Body of pancreas (tissue), 4 donors: ENCODE measurements around the gene MYL2. TPM values are rescaled to one million over a fixed set of nuclear protein-coding genes. Genes with fewer than 3 reads are reported as not detected.
"Not testable (repeated sequence)": the region's sequence is repeated elsewhere in the genome, so short reads cannot be mapped to it uniquely, and the experiment has no call there.

Experiments
- ATAC-seq: fragments of 150-250 bp; one replicate; pipeline ENCODE4 v1.9.1; 2016
- DNase-seq, 4 donors: peaks; one replicate each; pipeline ENCODE4 v3.0.0-alpha.2; 2019
- H3K27ac ChIP-seq, 4 donors: fragments of 200-600 bp; sonication (generic); 1 replicate in 3 of 4; 2 replicates in 1 of 4; pipeline versions ENCODE4 v1.5.1 to v1.6.1; 2016 to 2019; ENCODE audit warnings: mild to moderate bottlenecking in 1 of 4, mixed read lengths in 1 of 4, moderate library complexity in 1 of 4
- H3K27me3 ChIP-seq, 2 donors: fragments of 200-600 bp; sonication (generic); one replicate each; pipeline ENCODE4 v1.6.0; 2016; ENCODE audit warnings: mild to moderate bottlenecking in 1 of 2
- H3K36me3 ChIP-seq, 2 donors: fragments of 200-600 bp; sonication (generic); replicated peaks in 1 of 2; 2 replicates each; pipeline ENCODE4 v1.5.1; 2016; ENCODE audit warnings: low read depth in 2 of 2; ENCODE audit not compliant: insufficient read depth in 1 of 2
- H3K4me1 ChIP-seq: fragments of 200-600 bp; sonication (generic); one replicate; pipeline ENCODE4 v1.6.0; 2016
- H3K4me3 ChIP-seq, 2 donors: fragments of 200-600 bp; sonication (generic); 1 replicate in 1 of 2; 2 replicates in 1 of 2; pipeline ENCODE4 v1.5.1; 2016 to 2019
- H3K9me3 ChIP-seq, 3 donors: fragments of 200-600 bp; sonication (generic); 1 replicate in 2 of 3; 2 replicates in 1 of 3; pipeline ENCODE4 v1.5.1; 2016
- CTCF ChIP-seq, 7 experiments: fragments of 450-650 bp in 4 of 7; fragments of 200-600 bp in 3 of 7; sonication (generic) in 3 of 7; IDR thresholded peaks; one replicate each; pipeline ENCODE4 v1.5.1; 2016 to 2019; ENCODE audit warnings: antibody characterized with exemption in 7 of 7
- POLR2A ChIP-seq, 3 donors: fragments of 450-650 bp; IDR thresholded peaks; one replicate each; pipeline ENCODE4 v1.6.1; 2016; ENCODE audit warnings: antibody characterized with exemption in 3 of 3, mild to moderate bottlenecking in 2 of 3
- WGBS, 2 donors: methylation state at CpG; one replicate each; pipeline ENCODE4 v1.1.5; 2017; 5-methylcytosine and 5-hydroxymethylcytosine counted together
- intact Hi-C: fragments of 100-400 bp; cut with DNase I; formaldehyde crosslinking; loops from one replicate; pipeline ENCODE4 v1.15.1; 2023
- total RNA-seq, 2 donors: library from RNA; depleted of rRNA; stranded (reverse); fragments of >200 nt; gene quantifications; one replicate each; pipeline ENCODE4 v1.1.0, GENCODE V29; 2016

MYL2 gene
- total RNA-seq, 2 donors from 2014 or later = not detected

DNA sequence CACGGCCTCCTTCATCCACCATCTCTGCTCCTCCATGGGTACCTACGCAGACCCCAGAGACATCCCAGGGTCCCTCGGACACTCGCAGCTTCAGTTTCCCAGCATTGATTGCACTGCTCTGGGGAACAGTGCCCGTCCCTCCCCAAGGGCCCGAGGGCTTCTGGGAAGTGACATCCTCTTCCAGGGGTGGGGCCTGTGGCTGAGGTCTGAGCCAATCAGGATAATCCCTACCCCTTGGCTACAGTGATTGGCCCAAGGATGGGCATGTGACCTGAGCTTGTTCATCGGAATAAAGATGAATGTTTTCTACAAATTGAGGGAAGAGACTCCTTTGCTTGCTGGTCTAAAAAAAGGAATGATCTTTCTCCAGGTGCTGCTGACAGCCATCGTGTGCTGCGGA is 37.3 kb upstream of the MYL2 start:
- Histone ChIP-seq H3K36me3 (no peaks in the 10 kb centered on the region), H3K27ac (no peak overlapping the region), H3K9me3 (no peaks in the 10 kb centered on the region), H3K27me3 (no peaks in the 10 kb centered on the region), H3K4me1 (no peaks in the 10 kb centered on the region), H3K4me3 (no peak overlapping the region)
- no peak for DNase-seq
- 82 to 88% methylated on average over 9 of the region's 9 CpGs for WGBS, 2 donors
- ATAC-seq = no peak
- TF ChIP-seq POLR2A (IDR thresholded peaks at IDR 0.05) (no peak), CTCF (IDR thresholded peaks at IDR 0.05) (no peak)
- intact Hi-C loops = no loop called here

DNA sequence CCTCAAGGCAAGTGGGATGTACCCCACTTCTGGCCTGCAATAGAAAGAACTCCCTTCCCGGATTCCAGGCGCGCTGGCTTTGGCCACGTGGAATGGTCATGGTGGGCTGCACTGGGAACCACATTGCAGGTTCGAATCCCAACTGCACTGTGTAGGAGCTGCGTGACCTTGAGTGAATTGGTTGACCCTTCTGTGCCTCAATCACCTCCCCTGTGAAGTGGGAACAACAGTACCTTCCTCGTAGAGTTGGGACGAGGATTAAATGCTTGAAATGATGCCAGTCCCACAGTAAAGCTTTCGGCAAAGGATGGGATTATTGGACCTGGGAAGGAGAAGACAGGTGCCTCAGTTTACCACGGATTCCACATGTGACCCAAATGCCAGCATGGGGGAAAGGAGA is 36.8 kb upstream of the MYL2 start:
- no peak for TF ChIP-seq CTCF (IDR thresholded peaks at IDR 0.05)
- no peak for TF ChIP-seq POLR2A (IDR thresholded peaks at IDR 0.05)

GRCh38 chr12:110950867-110951266 is 30.5 kb upstream of the MYL2 start:
- intact Hi-C loops, H3K4me1 ChIP-seq, H3K4me3 ChIP-seq, H3K9me3 ChIP-seq, DNase-seq, H3K36me3 ChIP-seq, H3K27me3 ChIP-seq, H3K27ac ChIP-seq, ATAC-seq: not testable (repeated sequence)
- 96% methylated on average over 18 of the region's 31 CpGs; no CpG with 5 or more reads in 1 of the 2 donors for WGBS, 2 donors

More for the DNA sequence above, 36.8 kb upstream of the MYL2 start:
- H3K36me3 ChIP-seq = no peaks in the 10 kb centered on the region
- H3K4me1 ChIP-seq = no peaks in the 10 kb centered on the region
- H3K4me3 ChIP-seq = no peak overlapping the region
- H3K27me3 ChIP-seq = no peaks in the 10 kb centered on the region
- H3K27ac ChIP-seq = no peak overlapping the region
- intact Hi-C loops = no loop called here
- ATAC-seq (no peak), DNase-seq (no peak)
- no peaks in the 10 kb centered on the region for H3K9me3 ChIP-seq
- 78 to 82% methylated on average over 5 to 10 of the region's 10 CpGs for WGBS, 2 donors

DNA sequence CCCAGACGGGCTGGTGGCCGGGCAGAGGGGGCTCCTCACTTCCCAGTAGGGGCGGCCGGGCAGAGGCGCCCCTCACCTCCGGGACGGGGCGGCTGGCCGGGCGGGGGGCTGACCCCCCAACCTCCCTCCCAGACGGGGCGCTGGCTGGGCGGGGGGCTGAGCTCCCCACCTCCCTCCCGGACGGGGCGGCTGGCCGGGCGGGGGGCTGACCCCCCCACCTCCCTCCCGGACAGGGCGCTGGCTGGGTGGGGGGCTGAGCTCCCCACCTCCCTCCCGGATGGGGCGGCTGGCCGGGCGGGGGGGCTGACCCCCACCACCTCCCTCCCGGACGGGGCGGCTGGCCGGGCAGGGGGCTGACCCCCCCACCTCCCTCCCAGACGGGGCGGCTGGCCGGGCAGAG is 30.1 kb upstream of the MYL2 start:
- H3K27me3 ChIP-seq, ATAC-seq, H3K36me3 ChIP-seq, H3K27ac ChIP-seq, DNase-seq, H3K4me1 ChIP-seq, H3K9me3 ChIP-seq, intact Hi-C loops, H3K4me3 ChIP-seq: not testable (repeated sequence)
- 91 to 93% methylated on average over 8 to 9 of the region's 31 CpGs for WGBS, 2 donors

DNA sequence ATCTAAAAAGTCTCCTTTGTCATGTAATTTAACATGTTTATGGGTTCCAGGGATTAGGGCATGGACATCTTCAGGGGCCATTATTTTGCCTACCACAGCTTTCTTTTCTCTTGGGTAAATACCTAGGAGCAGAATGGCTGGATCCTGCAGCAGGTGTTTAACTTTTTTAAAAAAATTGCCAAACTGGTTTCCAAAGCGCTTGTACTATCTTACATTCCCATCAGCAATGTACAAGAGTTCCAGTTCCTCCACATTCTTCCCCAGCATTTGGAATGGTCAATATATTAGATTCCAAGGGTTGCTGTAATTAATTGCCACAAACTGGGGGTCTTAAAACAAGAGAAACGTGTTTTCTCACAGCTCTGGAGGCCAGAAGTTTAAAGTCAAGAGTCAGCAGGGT is 27.7 kb upstream of the MYL2 start:
- TF ChIP-seq POLR2A (IDR thresholded peaks at IDR 0.05) (no peak), CTCF (IDR thresholded peaks at IDR 0.05) (no peak)
- no peak for DNase-seq
- Histone ChIP-seq H3K27me3 (no peaks in the 10 kb centered on the region), H3K9me3 (peaks cover 0 to 8% (median 0%) of the 10 kb centered on the region in 3 donors), H3K27ac (no peak overlapping the region), H3K4me1 (no peaks in the 10 kb centered on the region), H3K4me3 (no peak overlapping the region), H3K36me3 (no peaks in the 10 kb centered on the region)
- WGBS, 2 donors = 51 to 67% methylated on average over 2 of the region's 2 CpGs
- intact Hi-C loops = no loop called here
- no peak for ATAC-seq

DNA sequence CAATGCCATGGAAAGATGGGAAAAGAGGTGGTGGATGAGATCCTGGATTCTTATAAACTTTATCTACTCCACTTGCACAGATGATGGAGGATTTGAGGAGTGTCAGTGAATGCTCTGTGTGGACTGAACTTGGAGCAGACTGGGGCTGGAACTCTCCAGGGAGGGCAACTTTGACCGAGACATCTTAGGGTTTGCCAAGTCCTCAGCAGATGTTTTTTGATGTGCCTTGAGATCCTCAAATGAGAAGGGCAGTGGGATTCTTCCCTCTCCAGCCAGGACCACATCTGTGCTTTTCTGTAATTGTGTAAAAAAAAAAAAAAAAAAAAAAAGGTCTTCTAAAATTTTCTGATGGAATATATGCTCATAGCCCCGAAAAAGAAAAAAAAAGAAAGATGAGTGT is 23.0 kb upstream of the MYL2 start:
- TF ChIP-seq POLR2A (IDR thresholded peaks at IDR 0.05) = no peak
- TF ChIP-seq CTCF (IDR thresholded peaks at IDR 0.05) = no peak
- Histone ChIP-seq H3K9me3 (peaks cover 0 to 8% (median 0%) of the 10 kb centered on the region in 3 donors), H3K4me3 (no peak overlapping the region), H3K36me3 (no peaks in the 10 kb centered on the region), H3K27ac (no peak overlapping the region), H3K27me3 (no peaks in the 10 kb centered on the region), H3K4me1 (no peaks in the 10 kb centered on the region)
- intact Hi-C loops = no loop called here
- DNase-seq (no peak), ATAC-seq (no peak)
- WGBS, 2 donors = 24 to 49% methylated on average over 2 of the region's 2 CpGs
